ENCODE results near the gene TMEM131. TPM values are rescaled to one million over a fixed set of nuclear protein-coding genes. Genes with fewer than 3 reads are reported as not detected.
A peak's percentile ranks its signal among the peaks of the same experiment; 100 is the strongest.

Gene TMEM131
- total RNA-seq, 2 experiments from 2014 or later = 17.4 to 32.3 TPM

DNA sequence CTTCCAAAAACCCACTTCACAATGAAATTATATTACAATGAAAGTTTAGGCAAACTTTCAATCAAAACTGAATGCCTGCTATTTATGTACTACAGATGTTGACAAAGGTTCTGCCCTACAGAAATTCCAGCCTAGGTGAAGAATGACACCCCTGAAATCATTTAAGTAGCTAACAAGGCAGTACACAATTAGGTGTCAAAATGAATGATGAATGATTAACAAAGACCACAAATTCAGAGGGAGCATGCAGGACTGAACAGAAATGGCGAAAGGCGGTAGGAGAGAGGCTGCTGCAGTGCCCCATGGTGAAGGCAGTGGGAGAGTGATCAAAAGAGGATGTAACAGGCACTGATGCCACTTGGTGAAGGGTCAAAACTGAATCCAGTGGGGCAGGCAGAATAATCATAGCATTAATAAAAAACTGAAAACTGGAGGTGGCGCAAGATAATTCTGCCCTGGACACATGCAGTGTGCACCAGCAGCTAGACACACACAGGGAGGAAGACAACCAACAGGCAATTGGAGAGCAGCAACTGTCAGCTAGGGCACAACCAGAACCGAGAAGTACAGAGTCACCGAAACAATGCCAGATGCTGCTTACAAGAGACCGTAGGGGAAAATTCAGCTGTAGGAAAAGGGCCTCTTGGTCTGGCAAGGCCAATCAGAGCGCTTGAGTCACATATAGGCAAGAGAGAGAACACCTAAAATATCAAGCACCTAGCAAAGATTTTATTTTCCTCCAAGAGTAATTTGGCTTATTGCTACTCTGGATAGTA lies 4.5 kb downstream of the TMEM131 start:
- ChIA-PET POLR2A (interaction anchor here (1.0 to 1.6 kb wide), 3 partner anchors 37 to 61 kb away, joined by 3 to 5 read pairs (median 4); no protein-coding TSS in a partner anchor), CTCF (ENCODE audit: unreplicated experiment) (no interaction called here)
- no peak overlapping the region for H2AFZ ChIP-seq (ENCODE audit: low read length)
- peaks cover 87% of the 10 kb centered on the region for H3K79me2 ChIP-seq (ENCODE audit: insufficient read depth, low read depth, low read length)
- intact Hi-C loops (cut with micrococcal nuclease; ENCODE audit: unreplicated experiment) = loop anchor here (5.0 kb wide), 2 partner anchors 34 to 96 kb away; partner anchors contain the start of gene VWA3B
- peak; percentile 35 for DNase-seq (ENCODE audit: low spot score)
- H3K36me3 ChIP-seq (ENCODE audit: insufficient read depth, low read length) = peaks cover 19% of the 10 kb centered on the region; the same call in 1 of the 2 replicates
- H3K9me3 ChIP-seq (ENCODE audit: low read length) = peaks cover 22% of the 10 kb centered on the region
- H3K4me2 ChIP-seq (ENCODE audit: low read length) = peak overlapping the region; percentile 53
- no TSS peak for BruUV-seq (replicated peaks)
- peaks cover 59% of the 10 kb centered on the region for H3K4me1 ChIP-seq (ENCODE audit: insufficient read depth, low read length, poor library complexity, severe bottlenecking)
- TF ChIP-seq, protein P1, sequence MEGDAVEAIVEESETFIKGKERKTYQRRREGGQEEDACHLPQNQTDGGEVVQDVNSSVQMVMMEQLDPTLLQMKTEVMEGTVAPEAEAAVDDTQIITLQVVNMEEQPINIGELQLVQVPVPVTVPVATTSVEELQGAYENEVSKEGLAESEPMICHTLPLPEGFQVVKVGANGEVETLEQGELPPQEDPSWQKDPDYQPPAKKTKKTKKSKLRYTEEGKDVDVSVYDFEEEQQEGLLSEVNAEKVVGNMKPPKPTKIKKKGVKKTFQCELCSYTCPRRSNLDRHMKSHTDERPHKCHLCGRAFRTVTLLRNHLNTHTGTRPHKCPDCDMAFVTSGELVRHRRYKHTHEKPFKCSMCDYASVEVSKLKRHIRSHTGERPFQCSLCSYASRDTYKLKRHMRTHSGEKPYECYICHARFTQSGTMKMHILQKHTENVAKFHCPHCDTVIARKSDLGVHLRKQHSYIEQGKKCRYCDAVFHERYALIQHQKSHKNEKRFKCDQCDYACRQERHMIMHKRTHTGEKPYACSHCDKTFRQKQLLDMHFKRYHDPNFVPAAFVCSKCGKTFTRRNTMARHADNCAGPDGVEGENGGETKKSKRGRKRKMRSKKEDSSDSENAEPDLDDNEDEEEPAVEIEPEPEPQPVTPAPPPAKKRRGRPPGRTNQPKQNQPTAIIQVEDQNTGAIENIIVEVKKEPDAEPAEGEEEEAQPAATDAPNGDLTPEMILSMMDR (conservative IDR thresholded peaks at IDR 0.05; ENCODE audit: low read length) = no peak
- TF ChIP-seq EZH2phosphoT487 (IDR thresholded peaks at IDR 0.05; ENCODE audit: borderline replicate concordance, low read depth, low read length) = no peak
- H3K27ac ChIP-seq (ENCODE audit: low read depth, low read length, poor library complexity, severe bottlenecking) = no peak overlapping the region
- H3K4me3 ChIP-seq (ENCODE audit: low read depth, low read length, poor library complexity, severe bottlenecking) = peak overlapping the region; percentile 4
- peaks cover 30% of the 10 kb centered on the region; the same call in 1 of the 2 replicates for H4K20me1 ChIP-seq (ENCODE audit: insufficient read depth, low read length)
- H3K9me2 ChIP-seq (ENCODE audit: insufficient read depth, low read length) = no peaks in the 10 kb centered on the region

DNA sequence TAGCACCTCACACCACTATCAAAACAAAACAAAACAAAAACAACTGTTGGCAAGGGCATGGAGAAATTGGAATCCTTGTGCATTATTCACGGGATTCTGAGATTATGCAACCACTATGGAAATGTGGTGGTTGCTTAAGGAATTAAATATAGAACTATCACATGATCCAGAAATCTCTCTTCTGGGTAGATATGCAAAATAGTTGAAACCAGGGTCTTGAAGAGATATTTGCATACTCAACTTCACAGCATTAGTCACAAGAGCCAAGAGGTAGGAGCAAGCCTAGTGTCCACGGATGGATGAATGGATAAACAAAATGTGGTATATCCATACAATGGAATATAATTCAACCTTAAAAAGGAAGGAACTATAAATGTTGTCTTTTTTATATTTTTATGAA lies 7.0 kb downstream of the TMEM131 start:
- Histone ChIP-seq H3K79me2 (ENCODE audit: insufficient read depth, low read depth, low read length) (peaks cover 94% of the 10 kb centered on the region), H3K9me3 (ENCODE audit: low read length) (peaks cover 22% of the 10 kb centered on the region), H3K27ac (ENCODE audit: low read depth, low read length, poor library complexity, severe bottlenecking) (no peak overlapping the region), H3K9me2 (ENCODE audit: insufficient read depth, low read length) (no peaks in the 10 kb centered on the region), H3K4me2 (ENCODE audit: low read length) (no peak overlapping the region), H3K4me3 (ENCODE audit: low read depth, low read length, poor library complexity, severe bottlenecking) (no peak overlapping the region), H3K36me3 (ENCODE audit: insufficient read depth, low read length) (peaks cover 21% of the 10 kb centered on the region), H3K4me1 (ENCODE audit: insufficient read depth, low read length, poor library complexity, severe bottlenecking) (peaks cover 52% of the 10 kb centered on the region), H2AFZ (ENCODE audit: low read length) (no peak overlapping the region), H4K20me1 (ENCODE audit: insufficient read depth, low read length) (peaks cover 20% of the 10 kb centered on the region; the same call in 1 of the 2 replicates)
- intact Hi-C loops (cut with micrococcal nuclease; ENCODE audit: unreplicated experiment) = no loop called here
- no TSS peak for BruUV-seq (replicated peaks)
- POLR2A ChIA-PET = interaction anchor here (0.5 kb wide), 1 partner anchor 62 kb away, joined by 4 read pairs; no protein-coding TSS in a partner anchor
- TF ChIP-seq, protein P1 (conservative IDR thresholded peaks at IDR 0.05; ENCODE audit: low read length) = no peak
- no peak for TF ChIP-seq EZH2phosphoT487 (IDR thresholded peaks at IDR 0.05; ENCODE audit: borderline replicate concordance, low read depth, low read length)
- CTCF ChIA-PET (ENCODE audit: unreplicated experiment) = no interaction called here
- DNase-seq (ENCODE audit: low spot score) = no peak

DNA sequence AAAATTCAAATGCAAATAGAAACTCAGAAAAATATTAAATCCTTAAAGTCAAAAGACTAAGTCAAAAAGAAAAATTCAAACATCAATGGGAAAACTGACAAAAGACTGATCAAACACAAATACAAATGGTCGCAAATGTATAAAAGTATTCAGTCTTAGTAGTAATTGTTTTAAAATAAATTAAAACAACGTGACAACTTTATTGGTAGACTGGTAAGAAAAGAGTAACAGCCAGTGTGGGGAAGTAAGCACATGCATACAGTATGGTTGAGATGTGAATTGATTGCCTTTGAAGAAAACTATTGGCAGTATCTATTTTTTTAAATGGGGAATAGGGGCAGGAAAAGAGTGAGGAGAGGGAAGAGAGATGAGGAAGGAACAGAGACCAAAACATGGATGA lies 9.8 kb downstream of the TMEM131 start:
- no peak overlapping the region for H3K4me2 ChIP-seq (ENCODE audit: low read length)
- H3K9me2 ChIP-seq (ENCODE audit: insufficient read depth, low read length) = no peaks in the 10 kb centered on the region
- peaks cover 9% of the 10 kb centered on the region; the same call in 1 of the 2 replicates for H4K20me1 ChIP-seq (ENCODE audit: insufficient read depth, low read length)
- H3K27ac ChIP-seq (ENCODE audit: low read depth, low read length, poor library complexity, severe bottlenecking) = no peak overlapping the region
- H3K36me3 ChIP-seq (ENCODE audit: insufficient read depth, low read length) = peaks cover 23% of the 10 kb centered on the region
- BruUV-seq (replicated peaks) = no TSS peak
- ChIA-PET POLR2A (interaction anchor here (1.5 kb wide), 1 partner anchor 28 kb away, joined by 5 read pairs; no protein-coding TSS in a partner anchor), CTCF (ENCODE audit: unreplicated experiment) (no interaction called here)
- H3K79me2 ChIP-seq (ENCODE audit: insufficient read depth, low read depth, low read length) = peaks cover 69% of the 10 kb centered on the region
- peaks cover 25% of the 10 kb centered on the region for H3K4me1 ChIP-seq (ENCODE audit: insufficient read depth, low read length, poor library complexity, severe bottlenecking)
- no peak for TF ChIP-seq EZH2phosphoT487 (IDR thresholded peaks at IDR 0.05; ENCODE audit: borderline replicate concordance, low read depth, low read length)
- TF ChIP-seq, protein P1 (conservative IDR thresholded peaks at IDR 0.05; ENCODE audit: low read length) = no peak
- H2AFZ ChIP-seq (ENCODE audit: low read length) = no peak overlapping the region
- intact Hi-C loops (cut with micrococcal nuclease; ENCODE audit: unreplicated experiment) = no loop called here
- peaks cover 22% of the 10 kb centered on the region for H3K9me3 ChIP-seq (ENCODE audit: low read length)
- no peak overlapping the region for H3K4me3 ChIP-seq (ENCODE audit: low read depth, low read length, poor library complexity, severe bottlenecking)
- DNase-seq (ENCODE audit: low spot score) = no peak
